Upper lobe of right lung (tissue), 1 donor: Measurements from ENCODE around the gene ANKRD24. TPM values are rescaled to one million over a fixed set of nuclear protein-coding genes. Genes with fewer than 3 reads are reported as not detected.
"Not testable (repeated sequence)": the region's sequence is repeated elsewhere in the genome, so short reads cannot be mapped to it uniquely, and the experiment has no call there.

ENCODE experiments used
- ATAC-seq: fragments of 200-7000 bp; cut with Tn5 transposase; one replicate; pipeline ENCODE4 v1.9.1; 2020; ENCODE audit warnings: mild to moderate bottlenecking, moderate library complexity
- DNase-seq: peaks from one replicate; pipeline ENCODE4 v3.0.0-alpha.2; 2020
- H3K27ac ChIP-seq: fragments of 200-600 bp; one replicate; pipeline ENCODE4 v1.8.0; 2022
- H3K27me3 ChIP-seq: fragments of 200-600 bp; one replicate; pipeline ENCODE4 v1.8.0; 2022; ENCODE audit warnings: mild to moderate bottlenecking
- H3K36me3 ChIP-seq: fragments of 200-600 bp; one replicate; pipeline ENCODE4 v1.8.0; 2022
- H3K4me1 ChIP-seq: fragments of 200-600 bp; one replicate; pipeline ENCODE4 v1.8.0; 2022
- H3K4me3 ChIP-seq: fragments of 200-600 bp; one replicate; pipeline ENCODE4 v1.8.0; 2022; ENCODE audit warnings: mild to moderate bottlenecking
- H3K9me3 ChIP-seq: fragments of 200-600 bp; one replicate; pipeline ENCODE4 v1.8.0; 2022
- intact Hi-C: fragments of 100-400 bp; cut with DNase I; formaldehyde crosslinking; loops from one replicate; pipeline ENCODE4 v1.11.0; 2022
- total RNA-seq: library from RNA; stranded (reverse); fragmentation: NEBNext Ultra II Directional; extraction: Animal tissue kit (Norgen Biotek cat#: 25700); gene quantifications from one replicate; pipeline ENCODE4 v1.2.1, GENCODE V29; 2021
- TF ChIP-seq, protein P1 (sequence below): fragments of 200-600 bp; IDR thresholded peaks from one replicate; pipeline ENCODE4 v1.8.0; 2022; ENCODE audit warnings: antibody characterized with exemption
- donor health status: DM: no; HTN: yes; CAD: no; lungs with severe emphysema.

Gene ANKRD24
- total RNA-seq, 1 donor from 2014 or later = 2.3 TPM

GRCh38 chr19:4154571-4155312 is 27.7 kb upstream of the ANKRD24 start:
- no peak overlapping the region for H3K27ac ChIP-seq
- ATAC-seq (no peak), DNase-seq (no peak)
- H3K9me3 ChIP-seq = no peaks in the 10 kb centered on the region
- no peaks in the 10 kb centered on the region for H3K36me3 ChIP-seq
- H3K4me3 ChIP-seq = no peak overlapping the region
- peaks cover 13% of the 10 kb centered on the region for H3K27me3 ChIP-seq
- TF ChIP-seq, protein P1, sequence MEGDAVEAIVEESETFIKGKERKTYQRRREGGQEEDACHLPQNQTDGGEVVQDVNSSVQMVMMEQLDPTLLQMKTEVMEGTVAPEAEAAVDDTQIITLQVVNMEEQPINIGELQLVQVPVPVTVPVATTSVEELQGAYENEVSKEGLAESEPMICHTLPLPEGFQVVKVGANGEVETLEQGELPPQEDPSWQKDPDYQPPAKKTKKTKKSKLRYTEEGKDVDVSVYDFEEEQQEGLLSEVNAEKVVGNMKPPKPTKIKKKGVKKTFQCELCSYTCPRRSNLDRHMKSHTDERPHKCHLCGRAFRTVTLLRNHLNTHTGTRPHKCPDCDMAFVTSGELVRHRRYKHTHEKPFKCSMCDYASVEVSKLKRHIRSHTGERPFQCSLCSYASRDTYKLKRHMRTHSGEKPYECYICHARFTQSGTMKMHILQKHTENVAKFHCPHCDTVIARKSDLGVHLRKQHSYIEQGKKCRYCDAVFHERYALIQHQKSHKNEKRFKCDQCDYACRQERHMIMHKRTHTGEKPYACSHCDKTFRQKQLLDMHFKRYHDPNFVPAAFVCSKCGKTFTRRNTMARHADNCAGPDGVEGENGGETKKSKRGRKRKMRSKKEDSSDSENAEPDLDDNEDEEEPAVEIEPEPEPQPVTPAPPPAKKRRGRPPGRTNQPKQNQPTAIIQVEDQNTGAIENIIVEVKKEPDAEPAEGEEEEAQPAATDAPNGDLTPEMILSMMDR = no peak
- intact Hi-C loops = no loop called here
- H3K4me1 ChIP-seq = no peaks in the 10 kb centered on the region

DNA sequence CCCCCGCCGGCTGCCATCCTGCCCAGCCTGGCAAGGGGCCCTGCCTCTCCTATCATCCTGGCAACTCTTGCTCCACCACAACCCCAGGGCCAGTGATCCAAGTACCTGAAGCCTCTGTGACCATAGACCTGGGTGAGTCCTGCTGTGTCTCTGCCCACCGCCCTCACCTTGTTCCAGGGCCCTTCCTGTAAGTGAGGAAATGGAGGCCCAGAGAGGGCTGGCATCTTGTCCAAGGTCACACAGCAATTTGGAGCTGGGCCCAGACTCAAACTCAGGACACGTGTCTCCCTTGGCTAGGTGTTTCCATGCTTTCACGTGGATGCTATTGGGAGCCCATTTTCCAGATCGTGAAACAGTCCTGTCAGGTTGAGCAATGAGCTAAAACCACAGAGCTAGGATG is 25.3 kb upstream of the ANKRD24 start:
- DNase-seq (no peak), ATAC-seq (no peak)
- intact Hi-C loops = no loop called here

DNA sequence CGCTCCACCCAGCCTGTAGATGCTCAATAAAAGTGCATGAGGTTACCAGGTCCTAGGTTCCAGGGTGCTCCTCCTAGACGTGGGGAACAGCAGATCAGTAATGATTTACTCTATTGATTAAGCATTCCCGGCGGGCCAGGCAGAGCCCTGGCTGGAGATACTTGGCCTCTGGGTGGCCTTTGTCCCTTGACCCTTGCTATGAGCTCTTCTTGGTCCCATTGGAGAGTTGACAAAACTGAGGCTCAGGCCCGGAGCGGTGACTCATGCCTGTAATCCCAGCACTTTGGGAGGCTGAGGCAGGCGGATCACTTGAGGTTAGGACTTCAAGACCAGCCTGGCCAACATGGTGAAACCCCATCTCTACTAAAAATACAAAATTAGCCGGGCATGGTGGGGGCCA is 24.5 kb upstream of the ANKRD24 start:
- H3K4me1 ChIP-seq, H3K27ac ChIP-seq, H3K9me3 ChIP-seq, DNase-seq, intact Hi-C loops, ATAC-seq, H3K4me3 ChIP-seq, H3K36me3 ChIP-seq: not testable (repeated sequence)
- peaks cover 11% of the 10 kb centered on the region for H3K27me3 ChIP-seq

More for the DNA sequence above, 25.3 kb upstream of the ANKRD24 start:
- TF ChIP-seq, protein P1 = no peak
- Histone ChIP-seq H3K27me3 (peaks cover 13% of the 10 kb centered on the region), H3K4me1 (no peaks in the 10 kb centered on the region), H3K4me3 (no peak overlapping the region), H3K27ac (no peak overlapping the region), H3K9me3 (no peaks in the 10 kb centered on the region), H3K36me3 (no peaks in the 10 kb centered on the region)

- DNase-seq (no peak), ATAC-seq (no peak)
- TF ChIP-seq, protein P1 = no peak
- H3K27me3 ChIP-seq = peaks cover 5% of the 10 kb centered on the region
- no peak overlapping the region for H3K27ac ChIP-seq
- H3K4me3 ChIP-seq = no peak overlapping the region
- no peaks in the 10 kb centered on the region for H3K36me3 ChIP-seq
- no peaks in the 10 kb centered on the region for H3K9me3 ChIP-seq
- intact Hi-C loops = no loop called here
- no peaks in the 10 kb centered on the region for H3K4me1 ChIP-seq
These were observed 20.9 kb upstream of the ANKRD24 start for GRCh38 chr19:4161415-4162077.

DNA sequence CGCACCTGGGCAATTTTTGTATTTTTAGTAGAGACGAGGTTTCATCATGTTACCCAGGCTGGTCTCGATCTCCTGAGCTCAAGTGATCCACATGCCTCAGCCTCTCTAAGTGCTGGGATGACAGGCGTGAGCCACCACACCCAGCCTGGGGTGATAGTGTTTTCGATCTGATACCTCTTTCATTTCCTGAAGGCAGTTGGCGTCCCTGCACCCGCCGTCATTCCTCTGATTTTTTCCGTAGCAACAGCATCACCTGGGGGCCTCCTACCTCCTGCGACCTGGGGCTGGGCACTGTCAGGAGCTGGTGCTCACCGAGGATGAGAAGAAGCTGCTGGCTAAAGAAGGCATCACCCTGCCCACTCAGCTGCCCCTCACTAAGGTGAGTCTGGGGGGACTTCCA is 18.2 kb upstream of the ANKRD24 start:
- TF ChIP-seq, protein P1 = no peak
- DNase-seq = no peak
- no peaks in the 10 kb centered on the region for H3K36me3 ChIP-seq
- peaks cover 5% of the 10 kb centered on the region for H3K27me3 ChIP-seq
- no peaks in the 10 kb centered on the region for H3K9me3 ChIP-seq
- intact Hi-C loops = no loop called here
- H3K4me1 ChIP-seq = no peaks in the 10 kb centered on the region
- no peak overlapping the region for H3K4me3 ChIP-seq
- no peak for ATAC-seq
- H3K27ac ChIP-seq = no peak overlapping the region

GRCh38 chr19:4171676-4172075 is 10.8 kb upstream of the ANKRD24 start:
- intact Hi-C loops = no loop called here
- Histone ChIP-seq H3K36me3 (no peaks in the 10 kb centered on the region), H3K9me3 (no peaks in the 10 kb centered on the region), H3K27ac (no peak overlapping the region), H3K4me1 (no peaks in the 10 kb centered on the region), H3K27me3 (peaks cover 3% of the 10 kb centered on the region), H3K4me3 (no peak overlapping the region)
- ATAC-seq (no peak), DNase-seq (no peak)
- TF ChIP-seq, protein P1 = no peak
